SK-N-MC (cell line): ENCODE measurements around the gene BTRC.

Experiments
- DNase-seq: peaks from one replicate; pipeline ENCODE4 v3.0.0-alpha.2; 2011; ENCODE audit warnings: low read depth, low spot score
- H3K27ac ChIP-seq: fragments of 200-600 bp; sonication (generic); 2 replicates; pipeline ENCODE4 v1.5.1; 2016; ENCODE audit warnings: mixed run types
- H3K36me3 ChIP-seq: fragments of 200-600 bp; sonication (generic); 2 replicates; pipeline ENCODE4 v1.6.1; 2017; ENCODE audit warnings: antibody characterized with exemption, low read length, mixed read lengths; ENCODE audit not compliant: insufficient read depth
- H3K4me3 ChIP-seq: fragments of 200-600 bp; sonication (generic); 2 replicates; pipeline ENCODE4 v1.5.1; 2016
- H3K9ac ChIP-seq: fragments of 200-600 bp; sonication (generic); 2 replicates; pipeline ENCODE4 v1.8.0; 2017; ENCODE audit warnings: mixed run types, mixed read lengths; ENCODE audit not compliant: insufficient read length
- H3K9me3 ChIP-seq: fragments of 200-600 bp; sonication (generic); 2 replicates; pipeline ENCODE4 v1.6.1; 2017; ENCODE audit warnings: low read depth, mild to moderate bottlenecking, antibody characterized with exemption, low read length, moderate library complexity, mixed read lengths
- EZH2 ChIP-seq: fragments of 200-600 bp; sonication (generic); IDR thresholded peaks from one replicate; pipeline ENCODE4 v1.6.1; 2017; ENCODE audit warnings: antibody characterized with exemption
- FOXP2 ChIP-seq: optimal IDR thresholded peaks from 2 replicates; pipeline ENCODE3; 2011; ENCODE audit warnings: mild to moderate bottlenecking, moderate library complexity; ENCODE audit not compliant: insufficient read depth; ENCODE audit errors: extremely low read length, control extremely low read depth
- POLR2AphosphoS5 ChIP-seq: IDR thresholded peaks from 2 replicates; pipeline ENCODE4 v1.6.1; 2012; ENCODE audit warnings: mild to moderate bottlenecking, low read depth, low read length, borderline replicate concordance

Gene BTRC

GRCh38 chr10:101453318-101453717 lies 99.4 kb downstream of the BTRC start:
- Histone ChIP-seq H3K27ac (no peak overlapping the region), H3K9ac (no peak overlapping the region), H3K4me3 (no peak overlapping the region), H3K9me3 (no peaks in the 10 kb centered on the region), H3K36me3 (no peaks in the 10 kb centered on the region)
- DNase-seq: no peak
- TF ChIP-seq FOXP2: no peak
- TF ChIP-seq EZH2: no peak
- no peak for TF ChIP-seq POLR2AphosphoS5

GRCh38 chr10:101453791-101454718 lies 100.1 kb downstream of the BTRC start:
- Histone ChIP-seq H3K9ac (no peak overlapping the region), H3K27ac (no peak overlapping the region), H3K4me3 (no peak overlapping the region), H3K9me3 (no peaks in the 10 kb centered on the region), H3K36me3 (no peaks in the 10 kb centered on the region)
- no peak for DNase-seq
- TF ChIP-seq EZH2: no peak
- TF ChIP-seq POLR2AphosphoS5: no peak
- TF ChIP-seq FOXP2: no peak

- H3K36me3 ChIP-seq: no peaks in the 10 kb centered on the region
- no peak overlapping the region for H3K27ac ChIP-seq
- H3K9me3 ChIP-seq: no peaks in the 10 kb centered on the region
- TF ChIP-seq POLR2AphosphoS5 (no peak), FOXP2 (no peak), EZH2 (no peak)
- no peak overlapping the region for H3K4me3 ChIP-seq
- no peak for DNase-seq
- no peak overlapping the region for H3K9ac ChIP-seq
Measured at GRCh38 chr10:101458869-101459268, 104.9 kb downstream of the BTRC start.

- no peaks in the 10 kb centered on the region for H3K36me3 ChIP-seq
- H3K27ac ChIP-seq: no peak overlapping the region
- H3K9ac ChIP-seq: no peak overlapping the region
- no peak for TF ChIP-seq POLR2AphosphoS5
- TF ChIP-seq FOXP2: no peak
- TF ChIP-seq EZH2: no peak
- no peak for DNase-seq
- H3K4me3 ChIP-seq: no peak overlapping the region
- H3K9me3 ChIP-seq: no peaks in the 10 kb centered on the region
Measured at GRCh38 chr10:101464082-101464481, 110.1 kb downstream of the BTRC start.

GRCh38 chr10:101464599-101464998 lies 110.6 kb downstream of the BTRC start:
- no peaks in the 10 kb centered on the region for H3K9me3 ChIP-seq
- DNase-seq: no peak
- no peak overlapping the region for H3K9ac ChIP-seq
- no peak overlapping the region for H3K4me3 ChIP-seq
- no peaks in the 10 kb centered on the region for H3K36me3 ChIP-seq
- H3K27ac ChIP-seq: no peak overlapping the region
- no peak for TF ChIP-seq POLR2AphosphoS5
- TF ChIP-seq EZH2: no peak
- no peak for TF ChIP-seq FOXP2

GRCh38 chr10:101466016-101466912 lies 112.3 kb downstream of the BTRC start:
- no peak for DNase-seq
- H3K9me3 ChIP-seq: no peaks in the 10 kb centered on the region
- H3K36me3 ChIP-seq: no peaks in the 10 kb centered on the region
- no peak for TF ChIP-seq EZH2
- no peak for TF ChIP-seq FOXP2
- TF ChIP-seq POLR2AphosphoS5: no peak
- H3K27ac ChIP-seq: no peak overlapping the region
- H3K4me3 ChIP-seq: no peak overlapping the region
- no peak overlapping the region for H3K9ac ChIP-seq

GRCh38 chr10:101467286-101467770 lies 113.4 kb downstream of the BTRC start:
- Histone ChIP-seq H3K9me3 (no peaks in the 10 kb centered on the region), H3K9ac (no peak overlapping the region), H3K36me3 (no peaks in the 10 kb centered on the region), H3K27ac (no peak overlapping the region), H3K4me3 (peak overlapping the region; percentile 9; the same call in 1 of the 2 replicates)
- DNase-seq: no peak
- TF ChIP-seq EZH2 (no peak), POLR2AphosphoS5 (no peak), FOXP2 (no peak)

GRCh38 chr10:101468159-101468558 lies 114.2 kb downstream of the BTRC start:
- Histone ChIP-seq H3K9ac (no peak overlapping the region), H3K36me3 (no peaks in the 10 kb centered on the region), H3K4me3 (no peak overlapping the region), H3K9me3 (no peaks in the 10 kb centered on the region), H3K27ac (no peak overlapping the region)
- DNase-seq: no peak
- no peak for TF ChIP-seq POLR2AphosphoS5
- TF ChIP-seq FOXP2: no peak
- TF ChIP-seq EZH2: no peak
